Gastrocnemius medialis (tissue), 4 donors: ENCODE data around the gene GSK3B. TPM values are rescaled to one million over a fixed set of nuclear protein-coding genes. Genes with fewer than 3 reads are reported as not detected.

Experiments used
- ATAC-seq, 2 donors: fragments of 150-250 bp; one replicate each; pipeline ENCODE4 v1.9.1; 2016
- DNase-seq, 2 donors: peaks; one replicate each; pipeline ENCODE4 v3.0.0-alpha.2; 2019
- H3K27ac ChIP-seq, 4 donors: fragments of 200-600 bp; sonication (generic); 1 replicate in 1 of 4; 2 replicates in 3 of 4; pipeline ENCODE4 v1.5.1; 2016 to 2018; ENCODE audit warnings: mild to moderate bottlenecking in 2 of 4, moderate library complexity in 1 of 4
- H3K27me3 ChIP-seq, 3 donors: fragments of 200-600 bp; sonication (generic) in 2 of 3; 1 replicate in 1 of 3; 2 replicates in 2 of 3; pipeline versions ENCODE4 v1.5.1 to v1.6.0; 2016 to 2019; ENCODE audit warnings: mild to moderate bottlenecking in 1 of 3, moderate library complexity in 1 of 3
- H3K36me3 ChIP-seq, 2 donors: fragments of 200-600 bp; sonication (generic) in 1 of 2; one replicate each; pipeline ENCODE4 v1.5.1; 2017 to 2018
- H3K4me1 ChIP-seq, 2 donors: fragments of 200-600 bp; sonication (generic) in 1 of 2; one replicate each; pipeline ENCODE4 v1.5.1; 2016 to 2017; ENCODE audit warnings: mild to moderate bottlenecking in 2 of 2
- H3K4me3 ChIP-seq, 4 donors: fragments of 200-600 bp; sonication (generic) in 3 of 4; 1 replicate in 1 of 4; 2 replicates in 3 of 4; pipeline ENCODE4 v1.5.1; 2016 to 2019; ENCODE audit warnings: mild to moderate bottlenecking in 2 of 4
- H3K9me3 ChIP-seq, 3 donors: fragments of 200-600 bp; sonication (generic) in 2 of 3; 1 replicate in 1 of 3; 2 replicates in 2 of 3; pipeline ENCODE4 v1.5.1; 2016 to 2019
- POLR2A ChIP-seq, 2 donors: fragments of 450-650 bp; IDR thresholded peaks; one replicate each; pipeline ENCODE4 v1.6.1; 2017; ENCODE audit warnings: antibody characterized with exemption in 2 of 2, mild to moderate bottlenecking in 2 of 2, moderate library complexity in 2 of 2
- in situ Hi-C, 4 donors: fragments of 200-750 bp; cut with MboI; loops; one replicate each; pipeline versions ENCODE4 v1.15.0 to v1.8.0; 2017; ENCODE audit warnings: low sequenced_read_pairs in 4 of 4
- intact Hi-C: fragments of 100-400 bp; cut with DNase I; formaldehyde crosslinking; loops from one replicate; pipeline ENCODE4 v1.15.1; 2023; ENCODE audit warnings: low total_unique reads
- total RNA-seq, 4 donors: library from RNA; depleted of rRNA; stranded (reverse); fragments of >200 nt; gene quantifications; one replicate each; pipeline versions ENCODE4 v1.1.0 to v1.2.3, GENCODE V29; 2016
- TF ChIP-seq, protein P1 (sequence below), 5 experiments: fragments of 450-650 bp in 3 of 5; fragments of 200-600 bp in 2 of 5; sonication (generic) in 2 of 5; IDR thresholded peaks in 4 of 5; conservative IDR thresholded peaks in 1 of 5; 1 replicate in 4 of 5; 2 replicates in 1 of 5; pipeline ENCODE4 v1.5.1; 2016 to 2019; ENCODE audit warnings: antibody characterized with exemption in 5 of 5, mild to moderate bottlenecking in 3 of 5, moderate library complexity in 3 of 5

The GSK3B gene
- total RNA-seq, 4 donors from 2014 or later, result 30.7 to 47.4 (median 35.4) TPM

GRCh38 chr3:119912220-119912619 lies 182.0 kb downstream of the GSK3B start:
- H3K4me3 ChIP-seq, result no peak overlapping the region
- no peak overlapping the region for H3K27ac ChIP-seq
- ATAC-seq (no peak), DNase-seq (no peak)
- no peaks in the 10 kb centered on the region for H3K27me3 ChIP-seq
- no peaks in the 10 kb centered on the region for H3K9me3 ChIP-seq
- in situ Hi-C loops, result no loop called here
- intact Hi-C loops, result no loop called here
- TF ChIP-seq, protein P1, sequence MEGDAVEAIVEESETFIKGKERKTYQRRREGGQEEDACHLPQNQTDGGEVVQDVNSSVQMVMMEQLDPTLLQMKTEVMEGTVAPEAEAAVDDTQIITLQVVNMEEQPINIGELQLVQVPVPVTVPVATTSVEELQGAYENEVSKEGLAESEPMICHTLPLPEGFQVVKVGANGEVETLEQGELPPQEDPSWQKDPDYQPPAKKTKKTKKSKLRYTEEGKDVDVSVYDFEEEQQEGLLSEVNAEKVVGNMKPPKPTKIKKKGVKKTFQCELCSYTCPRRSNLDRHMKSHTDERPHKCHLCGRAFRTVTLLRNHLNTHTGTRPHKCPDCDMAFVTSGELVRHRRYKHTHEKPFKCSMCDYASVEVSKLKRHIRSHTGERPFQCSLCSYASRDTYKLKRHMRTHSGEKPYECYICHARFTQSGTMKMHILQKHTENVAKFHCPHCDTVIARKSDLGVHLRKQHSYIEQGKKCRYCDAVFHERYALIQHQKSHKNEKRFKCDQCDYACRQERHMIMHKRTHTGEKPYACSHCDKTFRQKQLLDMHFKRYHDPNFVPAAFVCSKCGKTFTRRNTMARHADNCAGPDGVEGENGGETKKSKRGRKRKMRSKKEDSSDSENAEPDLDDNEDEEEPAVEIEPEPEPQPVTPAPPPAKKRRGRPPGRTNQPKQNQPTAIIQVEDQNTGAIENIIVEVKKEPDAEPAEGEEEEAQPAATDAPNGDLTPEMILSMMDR (IDR thresholded peaks at IDR 0.05 in 4 of 5, conservative IDR thresholded peaks at IDR 0.05 in 1 of 5), result no peak
- TF ChIP-seq POLR2A (IDR thresholded peaks at IDR 0.05), result no peak
- H3K36me3 ChIP-seq, result peaks cover 0 to 10% of the 10 kb centered on the region in 2 donors
- peaks cover 0 to 13% of the 10 kb centered on the region in 2 donors for H3K4me1 ChIP-seq

DNA sequence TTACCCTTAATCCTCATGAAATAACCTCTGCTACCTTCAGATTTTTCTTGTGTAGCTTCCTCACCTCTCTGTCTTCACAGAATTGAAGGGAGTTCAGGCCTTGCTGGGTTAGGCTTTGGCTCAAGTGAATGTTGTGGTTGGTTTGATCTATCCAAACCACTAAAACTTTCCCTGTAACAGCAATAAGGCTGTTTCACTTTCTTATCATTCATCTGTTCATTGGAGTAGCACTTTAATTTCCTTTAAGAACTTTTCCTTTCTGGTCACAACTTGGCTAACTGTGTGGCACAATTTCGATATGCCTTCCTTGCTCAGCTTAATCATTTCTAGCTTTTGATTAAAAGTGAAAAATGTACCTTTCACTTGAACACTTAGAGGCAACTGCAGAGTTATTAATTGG lies 182.5 kb downstream of the GSK3B start:
- TF ChIP-seq, protein P1 (IDR thresholded peaks at IDR 0.05 in 4 of 5, conservative IDR thresholded peaks at IDR 0.05 in 1 of 5), result no peak
- no peak for TF ChIP-seq POLR2A (IDR thresholded peaks at IDR 0.05)

DNA sequence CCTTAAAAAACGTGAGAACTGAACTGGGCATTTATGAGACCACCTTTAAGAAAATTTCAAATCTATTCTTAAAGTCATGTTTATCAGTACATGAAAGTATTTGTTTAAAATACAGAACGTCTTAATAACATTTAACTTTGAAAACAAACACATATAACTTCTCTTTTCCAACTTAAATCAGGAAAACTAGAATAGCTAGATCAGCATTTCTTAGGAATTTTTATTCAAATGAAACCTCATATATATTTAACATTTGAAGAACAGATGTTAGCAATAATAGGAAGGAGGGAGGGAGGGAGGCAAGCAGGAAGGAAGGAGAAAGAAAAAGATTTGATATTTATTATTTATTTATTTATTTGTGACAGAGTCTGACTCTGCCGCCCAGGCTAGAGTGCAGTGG lies 192.2 kb downstream of the GSK3B start:
- peaks cover 0 to 16% of the 10 kb centered on the region in 2 donors for H3K36me3 ChIP-seq
- TF ChIP-seq, protein P1 (IDR thresholded peaks at IDR 0.05 in 4 of 5, conservative IDR thresholded peaks at IDR 0.05 in 1 of 5), result no peak
- TF ChIP-seq POLR2A (IDR thresholded peaks at IDR 0.05), result no peak
- no peak for ATAC-seq

More for the DNA sequence above, 182.5 kb downstream of the GSK3B start:
- Histone ChIP-seq H3K9me3 (no peaks in the 10 kb centered on the region), H3K36me3 (peaks cover 0 to 10% of the 10 kb centered on the region in 2 donors), H3K4me3 (no peak overlapping the region), H3K27ac (no peak overlapping the region), H3K4me1 (peaks cover 0 to 13% of the 10 kb centered on the region in 2 donors), H3K27me3 (no peaks in the 10 kb centered on the region)
- intact Hi-C loops (no loop called here), in situ Hi-C loops (no loop called here)
- DNase-seq, result no peak
- no peak for ATAC-seq

DNA sequence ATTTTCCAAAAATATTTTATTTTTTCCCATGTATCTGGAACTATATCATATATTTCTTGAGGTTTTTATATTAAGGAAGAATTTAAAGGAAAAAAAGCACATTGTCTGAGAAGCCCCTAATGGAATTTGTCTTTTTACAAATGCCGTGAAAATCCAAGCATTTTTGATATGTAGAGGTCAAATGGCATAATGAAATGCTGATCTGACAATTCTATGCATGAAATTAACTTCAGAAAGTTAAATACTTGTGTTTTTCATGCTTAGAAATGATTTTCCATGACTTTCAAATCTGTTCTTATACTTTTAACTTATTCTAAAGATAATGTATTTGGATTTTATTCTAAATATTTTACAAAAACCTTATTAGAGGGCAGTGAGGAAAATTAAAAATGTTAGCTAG lies 193.1 kb downstream of the GSK3B start:
- ATAC-seq (no peak), DNase-seq (no peak)
- no peak overlapping the region for H3K27ac ChIP-seq
- H3K4me3 ChIP-seq, result no peak overlapping the region
- intact Hi-C loops, result no loop called here
- no peaks in the 10 kb centered on the region for H3K27me3 ChIP-seq
- TF ChIP-seq POLR2A (IDR thresholded peaks at IDR 0.05), result no peak
- TF ChIP-seq, protein P1 (IDR thresholded peaks at IDR 0.05 in 4 of 5, conservative IDR thresholded peaks at IDR 0.05 in 1 of 5), result no peak
- H3K4me1 ChIP-seq, result no peaks in the 10 kb centered on the region
- peaks cover 0 to 16% of the 10 kb centered on the region in 2 donors for H3K36me3 ChIP-seq
- no peaks in the 10 kb centered on the region for H3K9me3 ChIP-seq
- in situ Hi-C loops, result no loop called here

More for the DNA sequence above, 192.2 kb downstream of the GSK3B start:
- Histone ChIP-seq H3K4me3 (no peak overlapping the region), H3K4me1 (no peaks in the 10 kb centered on the region), H3K9me3 (no peaks in the 10 kb centered on the region), H3K27me3 (no peaks in the 10 kb centered on the region), H3K27ac (no peak overlapping the region)
- no peak for DNase-seq
- intact Hi-C loops (no loop called here), in situ Hi-C loops (no loop called here)

- H3K4me3 ChIP-seq, result no peak overlapping the region
These were observed 195.1 kb downstream of the GSK3B start for GRCh38 chr3:119899192-119899511.

More at GRCh38 chr3:119899192-119899511, 195.1 kb downstream of the GSK3B start:
- H3K27ac ChIP-seq, result no peak overlapping the region
- intact Hi-C loops, result no loop called here
- DNase-seq (no peak), ATAC-seq (no peak)
- H3K9me3 ChIP-seq, result no peaks in the 10 kb centered on the region
- TF ChIP-seq POLR2A (IDR thresholded peaks at IDR 0.05), result no peak
- TF ChIP-seq, protein P1 (IDR thresholded peaks at IDR 0.05 in 4 of 5, conservative IDR thresholded peaks at IDR 0.05 in 1 of 5), result no peak
- no peaks in the 10 kb centered on the region for H3K27me3 ChIP-seq
- peaks cover 0 to 5% of the 10 kb centered on the region in 2 donors for H3K36me3 ChIP-seq
- in situ Hi-C loops, result loop anchor here (25.0 kb wide), 4 partner anchors 188 to 663 kb away; partner anchors contain the start of gene GSK3B (in 1 of the 4)
- no peaks in the 10 kb centered on the region for H3K4me1 ChIP-seq
